Keratinocyte (primary cell): ENCODE measurements around the gene DHODH. TPM values are rescaled to one million over a fixed set of nuclear protein-coding genes. Genes with fewer than 3 reads are reported as not detected.

Experiments used
- DNase-seq: peaks from one replicate; pipeline ENCODE4 v3.0.0-alpha.2; 2011; ENCODE audit warnings: low read depth, missing footprints, low spot score
- FAIRE-seq: peaks from 2 replicates; lab custom pipeline; 2011; peaks lifted over from hg19 to GRCh38; lab: Jason Lieb, UNC
- H2AFZ ChIP-seq: 2 replicates; pipeline ENCODE4 v1.6.0; 2012; ENCODE audit warnings: low read length, control low read depth, inconsistent platforms; ENCODE audit not compliant: control insufficient read depth
- H3K27ac ChIP-seq: 2 replicates; pipeline ENCODE4 v1.5.1; 2011; ENCODE audit warnings: low read length; ENCODE audit not compliant: control insufficient read depth, insufficient read depth
- H3K27me3 ChIP-seq: 3 replicates; pipeline ENCODE4 v1.6.0; 2011; ENCODE audit warnings: low read length; ENCODE audit not compliant: control insufficient read depth, insufficient read depth; ENCODE audit errors: extremely low read depth
- H3K36me3 ChIP-seq, 2 experiments: 2 replicates in 1 of 2; 3 replicates in 1 of 2; pipeline ENCODE4 v1.5.1; 2011; ENCODE audit warnings: low read length in 2 of 2, mild to moderate bottlenecking in 1 of 2; ENCODE audit not compliant: control insufficient read depth in 2 of 2, insufficient read depth in 2 of 2; ENCODE audit errors: extremely low read depth in 1 of 2
- H3K4me1 ChIP-seq: 3 replicates; pipeline ENCODE4 v1.5.1; 2011; ENCODE audit warnings: low read length; ENCODE audit not compliant: control insufficient read depth, insufficient read depth; ENCODE audit errors: extremely low read depth
- H3K4me2 ChIP-seq: 3 replicates; pipeline ENCODE4 v1.6.0; 2011; ENCODE audit warnings: low read depth, low read length; ENCODE audit not compliant: control insufficient read depth, insufficient read depth; ENCODE audit errors: extremely low read depth
- H3K4me3 ChIP-seq, 3 experiments: fragments of 200-600 bp in 1 of 3; sonication (generic) in 1 of 3; 2 replicates in 2 of 3; 3 replicates in 1 of 3; pipeline ENCODE4 v1.5.1; 2011 to 2016; ENCODE audit warnings: low read length in 3 of 3, mild to moderate bottlenecking in 3 of 3, control low read depth in 2 of 3, inconsistent platforms in 1 of 3, low read depth in 1 of 3, mixed read lengths in 1 of 3, mixed run types in 1 of 3, moderate library complexity in 1 of 3; ENCODE audit not compliant: control insufficient read depth in 2 of 3, insufficient read depth in 2 of 3; ENCODE audit errors: extremely low read depth in 1 of 3
- H3K79me2 ChIP-seq: 2 replicates; pipeline ENCODE4 v1.6.0; 2012; ENCODE audit warnings: low read length; ENCODE audit not compliant: control insufficient read depth, insufficient read depth
- H3K9ac ChIP-seq: 3 replicates; pipeline ENCODE4 v1.6.0; 2011; ENCODE audit warnings: low read length; ENCODE audit not compliant: control insufficient read depth, insufficient read depth; ENCODE audit errors: extremely low read depth
- H3K9me1 ChIP-seq: 3 replicates; pipeline ENCODE4 v1.6.0; 2011; ENCODE audit warnings: low read length; ENCODE audit not compliant: control insufficient read depth, insufficient read depth; ENCODE audit errors: extremely low read depth
- H3K9me3 ChIP-seq: 2 replicates; pipeline ENCODE4 v1.5.1; 2012; ENCODE audit warnings: low read depth, low read length; ENCODE audit not compliant: control insufficient read depth
- H4K20me1 ChIP-seq: 3 replicates; pipeline ENCODE4 v1.6.0; 2011; ENCODE audit warnings: low read length; ENCODE audit not compliant: control insufficient read depth, insufficient read depth; ENCODE audit errors: extremely low read depth
- EZH2 ChIP-seq: IDR thresholded peaks from one replicate; pipeline ENCODE4 v1.6.1; 2012; ENCODE audit warnings: inconsistent platforms, mild to moderate bottlenecking, low read length, moderate library complexity
- dilution Hi-C: fragments of 300-500 bp; cut with MboI; formaldehyde crosslinking; loops from one replicate; pipeline ENCODE4 v1.7.0; 2020; ENCODE audit warnings: low sequenced_read_pairs; ENCODE audit not compliant: extremely low pct_ligation_motif_present
- polyA plus RNA-seq, 5 experiments: library from polyadenylated mRNA; depleted of rRNA in 3 of 5; stranded (reverse) in 3 of 5; stranded (forward) in 1 of 5; unstranded in 1 of 5; fragments of >200 nt; gene quantifications; 1 replicate in 1 of 5; 2 replicates in 3 of 5; 3 replicates in 1 of 5; pipeline versions ENCODE4 v1.2.1 to v1.2.3, GENCODE V29; 2011 to 2012; ENCODE audit warnings: missing spikeins in 2 of 5, low read depth in 1 of 5, low replicate concordance in 1 of 5
- TF ChIP-seq, protein P1 (sequence below), 3 experiments: IDR thresholded peaks in 1 of 3; conservative IDR thresholded peaks in 1 of 3; optimal IDR thresholded peaks in 1 of 3; 2 replicates in 2 of 3; 3 replicates in 1 of 3; pipeline versions ENCODE3 to v1.5.1; 2011; ENCODE audit warnings: low read length in 3 of 3, mild to moderate bottlenecking in 3 of 3, moderate library complexity in 2 of 3, control low read depth in 1 of 3, inconsistent platforms in 1 of 3; ENCODE audit not compliant: insufficient read depth in 2 of 3; ENCODE audit errors: extremely low read depth in 1 of 3

The DHODH gene
- polyA plus RNA-seq, 1 donor (not counting 4 experiments of a cell fraction or from before 2014, with no cell fraction given): 5.4 TPM

DNA sequence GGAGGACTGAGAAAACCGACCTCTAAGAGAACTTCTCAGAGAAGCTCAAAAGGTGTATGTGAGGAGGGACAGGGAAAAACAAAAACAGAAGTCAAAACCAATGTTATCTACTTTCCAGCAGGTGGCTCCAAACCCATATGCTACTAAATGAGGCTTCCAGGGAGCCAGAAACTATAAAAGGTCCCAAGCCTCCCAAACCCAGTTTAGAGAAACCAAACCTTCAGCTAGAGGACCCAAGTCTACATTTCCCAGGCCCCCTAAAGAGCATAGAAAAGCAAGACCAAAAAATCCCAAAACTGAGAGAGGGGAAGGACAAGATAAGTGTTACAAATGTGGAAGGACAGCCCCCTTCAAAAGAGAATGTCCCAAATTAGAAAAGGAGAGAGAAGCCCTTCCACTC is 58.2 kb downstream of the DHODH start:
- Histone ChIP-seq H3K4me3 (no peak overlapping the region), H3K27ac (no peak overlapping the region), H3K4me2 (no peak overlapping the region), H3K4me1 (no peaks in the 10 kb centered on the region), H3K27me3 (no peaks in the 10 kb centered on the region), H3K9me3 (no peaks in the 10 kb centered on the region), H4K20me1 (no peaks in the 10 kb centered on the region), H3K9ac (no peak overlapping the region), H3K9me1 (no peaks in the 10 kb centered on the region), H3K79me2 (no peaks in the 10 kb centered on the region), H3K36me3 (no peaks in the 10 kb centered on the region), H2AFZ (no peak overlapping the region)
- TF ChIP-seq, protein P1, sequence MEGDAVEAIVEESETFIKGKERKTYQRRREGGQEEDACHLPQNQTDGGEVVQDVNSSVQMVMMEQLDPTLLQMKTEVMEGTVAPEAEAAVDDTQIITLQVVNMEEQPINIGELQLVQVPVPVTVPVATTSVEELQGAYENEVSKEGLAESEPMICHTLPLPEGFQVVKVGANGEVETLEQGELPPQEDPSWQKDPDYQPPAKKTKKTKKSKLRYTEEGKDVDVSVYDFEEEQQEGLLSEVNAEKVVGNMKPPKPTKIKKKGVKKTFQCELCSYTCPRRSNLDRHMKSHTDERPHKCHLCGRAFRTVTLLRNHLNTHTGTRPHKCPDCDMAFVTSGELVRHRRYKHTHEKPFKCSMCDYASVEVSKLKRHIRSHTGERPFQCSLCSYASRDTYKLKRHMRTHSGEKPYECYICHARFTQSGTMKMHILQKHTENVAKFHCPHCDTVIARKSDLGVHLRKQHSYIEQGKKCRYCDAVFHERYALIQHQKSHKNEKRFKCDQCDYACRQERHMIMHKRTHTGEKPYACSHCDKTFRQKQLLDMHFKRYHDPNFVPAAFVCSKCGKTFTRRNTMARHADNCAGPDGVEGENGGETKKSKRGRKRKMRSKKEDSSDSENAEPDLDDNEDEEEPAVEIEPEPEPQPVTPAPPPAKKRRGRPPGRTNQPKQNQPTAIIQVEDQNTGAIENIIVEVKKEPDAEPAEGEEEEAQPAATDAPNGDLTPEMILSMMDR (optimal IDR thresholded peaks at IDR 0.05 in 1 of 3, IDR thresholded peaks at IDR 0.05 in 1 of 3, conservative IDR thresholded peaks at IDR 0.05 in 1 of 3; ENCODE audit: extremely low read depth in 1 of 3, insufficient read depth in 2 of 3, low read length in 3 of 3): peak in 2 of 3 experiments; percentile 34 to 61
- TF ChIP-seq EZH2: no peak
- FAIRE-seq: peak; percentile 53
- no peak for DNase-seq
- dilution Hi-C loops: no loop called here

DNA sequence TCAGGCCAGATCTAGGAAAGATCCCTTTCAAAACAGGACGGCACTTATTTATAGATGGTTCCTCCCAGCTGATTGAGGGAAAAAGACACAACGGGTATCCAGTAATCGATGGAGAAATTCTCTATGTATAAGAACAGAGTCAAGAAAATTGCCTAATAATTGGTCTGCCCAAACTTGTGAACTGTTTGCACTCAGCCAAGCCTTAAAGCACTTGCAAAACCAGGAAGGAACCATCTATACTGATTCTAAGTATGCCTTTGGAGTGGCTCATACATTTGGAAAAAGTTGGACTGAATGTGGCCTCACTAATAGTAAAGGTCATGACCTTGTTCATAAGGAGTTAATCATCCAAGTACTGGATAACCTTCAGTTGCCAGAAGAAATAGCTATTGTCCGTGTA is 60.4 kb downstream of the DHODH start:
- no peaks in the 10 kb centered on the region for H3K36me3 ChIP-seq
- no peak overlapping the region for H3K4me2 ChIP-seq
- H3K9ac ChIP-seq: no peak overlapping the region
- H3K9me3 ChIP-seq: no peaks in the 10 kb centered on the region
- no peaks in the 10 kb centered on the region for H3K27me3 ChIP-seq
- no peak overlapping the region for H2AFZ ChIP-seq
- H3K79me2 ChIP-seq: no peaks in the 10 kb centered on the region
- DNase-seq (no peak), FAIRE-seq (no peak)
- dilution Hi-C loops: no loop called here
- no peak overlapping the region for H3K4me3 ChIP-seq
- no peak overlapping the region for H3K27ac ChIP-seq
- TF ChIP-seq EZH2: no peak
- TF ChIP-seq, protein P1 (optimal IDR thresholded peaks at IDR 0.05 in 1 of 3, IDR thresholded peaks at IDR 0.05 in 1 of 3, conservative IDR thresholded peaks at IDR 0.05 in 1 of 3; ENCODE audit: extremely low read depth in 1 of 3, insufficient read depth in 2 of 3, low read length in 3 of 3): no peak
- no peaks in the 10 kb centered on the region for H3K9me1 ChIP-seq
- no peaks in the 10 kb centered on the region for H4K20me1 ChIP-seq
- no peaks in the 10 kb centered on the region for H3K4me1 ChIP-seq
